Gastrocnemius medialis (tissue), 4 donors: Measurements from ENCODE around the gene MYB.

Experiments used
- POLR2A ChIP-seq, 2 donors: fragments of 450-650 bp; IDR thresholded peaks; one replicate each; pipeline ENCODE4 v1.6.1; 2017; ENCODE audit warnings: antibody characterized with exemption in 2 of 2, mild to moderate bottlenecking in 2 of 2, moderate library complexity in 2 of 2
- TF ChIP-seq, protein P1 (sequence below), 5 experiments: fragments of 450-650 bp in 3 of 5; fragments of 200-600 bp in 2 of 5; sonication (generic) in 2 of 5; IDR thresholded peaks in 4 of 5; conservative IDR thresholded peaks in 1 of 5; 1 replicate in 4 of 5; 2 replicates in 1 of 5; pipeline ENCODE4 v1.5.1; 2016 to 2019; ENCODE audit warnings: antibody characterized with exemption in 5 of 5, mild to moderate bottlenecking in 3 of 5, moderate library complexity in 3 of 5

DNA sequence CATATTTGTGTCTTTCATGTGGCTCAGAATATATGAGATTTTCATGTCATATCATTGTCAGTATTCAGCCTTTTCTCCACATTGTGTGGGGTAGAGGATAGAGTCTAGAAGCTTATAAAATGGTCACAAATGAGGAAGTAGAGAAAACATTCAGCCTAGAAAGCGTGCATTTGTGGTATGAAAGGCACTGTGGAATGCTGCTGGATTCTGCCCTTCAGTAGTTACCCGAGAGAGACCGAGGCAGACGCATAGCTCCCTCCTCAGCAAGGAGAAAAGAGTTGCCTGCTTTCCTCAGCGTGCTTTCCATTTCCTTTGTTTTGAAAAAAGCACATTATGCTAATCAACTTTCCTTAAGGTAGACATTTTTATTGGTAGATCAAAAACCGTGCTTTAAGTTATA is 28.7 kb downstream of the MYB start:
- TF ChIP-seq, protein P1, sequence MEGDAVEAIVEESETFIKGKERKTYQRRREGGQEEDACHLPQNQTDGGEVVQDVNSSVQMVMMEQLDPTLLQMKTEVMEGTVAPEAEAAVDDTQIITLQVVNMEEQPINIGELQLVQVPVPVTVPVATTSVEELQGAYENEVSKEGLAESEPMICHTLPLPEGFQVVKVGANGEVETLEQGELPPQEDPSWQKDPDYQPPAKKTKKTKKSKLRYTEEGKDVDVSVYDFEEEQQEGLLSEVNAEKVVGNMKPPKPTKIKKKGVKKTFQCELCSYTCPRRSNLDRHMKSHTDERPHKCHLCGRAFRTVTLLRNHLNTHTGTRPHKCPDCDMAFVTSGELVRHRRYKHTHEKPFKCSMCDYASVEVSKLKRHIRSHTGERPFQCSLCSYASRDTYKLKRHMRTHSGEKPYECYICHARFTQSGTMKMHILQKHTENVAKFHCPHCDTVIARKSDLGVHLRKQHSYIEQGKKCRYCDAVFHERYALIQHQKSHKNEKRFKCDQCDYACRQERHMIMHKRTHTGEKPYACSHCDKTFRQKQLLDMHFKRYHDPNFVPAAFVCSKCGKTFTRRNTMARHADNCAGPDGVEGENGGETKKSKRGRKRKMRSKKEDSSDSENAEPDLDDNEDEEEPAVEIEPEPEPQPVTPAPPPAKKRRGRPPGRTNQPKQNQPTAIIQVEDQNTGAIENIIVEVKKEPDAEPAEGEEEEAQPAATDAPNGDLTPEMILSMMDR (IDR thresholded peaks at IDR 0.05 in 4 of 5, conservative IDR thresholded peaks at IDR 0.05 in 1 of 5): no peak
- TF ChIP-seq POLR2A (IDR thresholded peaks at IDR 0.05): no peak
